Smooth muscle cell (in vitro differentiated cells): ENCODE results near the gene KTN1. TPM values are rescaled to one million over a fixed set of nuclear protein-coding genes. Genes with fewer than 3 reads are reported as not detected.

Source experiments
- DNase-seq: peaks from one replicate; lab custom pipeline; 2025; ENCODE audit not compliant: unreplicated experiment; lab: John Stamatoyannopoulos, UW
- H2AFZ ChIP-seq: fragments of 200-600 bp; sonication (generic); 2 replicates; pipeline ENCODE4 v1.6.0; 2016; ENCODE audit warnings: antibody characterized with exemption, low read depth, mild to moderate bottlenecking
- H3F3A ChIP-seq: fragments of 200-600 bp; sonication (generic); 2 replicates; pipeline ENCODE4 v1.6.0; 2017; ENCODE audit warnings: antibody characterized with exemption, low read depth
- H3K27ac ChIP-seq: fragments of 200-600 bp; sonication (generic); 2 replicates; pipeline ENCODE4 v1.5.1; 2016; ENCODE audit warnings: low read depth, mild to moderate bottlenecking
- H3K27me3 ChIP-seq: fragments of 200-600 bp; sonication (generic); 2 replicates; pipeline ENCODE4 v1.6.1; 2016; ENCODE audit warnings: low read depth, mild to moderate bottlenecking
- H3K36me3 ChIP-seq: fragments of 200-600 bp; sonication (generic); 2 replicates; pipeline ENCODE4 v1.5.1; 2016; ENCODE audit warnings: low read depth
- H3K4me1 ChIP-seq: fragments of 200-600 bp; sonication (generic); 2 replicates; pipeline ENCODE4 v1.5.1; 2016; ENCODE audit warnings: low read depth
- H3K4me2 ChIP-seq: fragments of 200-600 bp; sonication (generic); 2 replicates; pipeline ENCODE4 v1.6.0; 2016; ENCODE audit warnings: mild to moderate bottlenecking
- H3K4me3 ChIP-seq: fragments of 200-600 bp; sonication (generic); 2 replicates; pipeline ENCODE4 v1.5.1; 2016; ENCODE audit warnings: mild to moderate bottlenecking
- H3K79me2 ChIP-seq: fragments of 200-600 bp; sonication (generic); 2 replicates; pipeline ENCODE4 v1.6.0; 2016; ENCODE audit warnings: low read depth, mild to moderate bottlenecking
- H3K9ac ChIP-seq: fragments of 200-600 bp; sonication (generic); 2 replicates; pipeline ENCODE4 v1.6.0; 2016; ENCODE audit warnings: low read depth
- H3K9me3 ChIP-seq: fragments of 200-600 bp; sonication (generic); replicated peaks from 2 replicates; pipeline ENCODE4 v1.5.1; 2016; ENCODE audit warnings: low read depth
- H4K20me1 ChIP-seq: fragments of 200-600 bp; sonication (generic); 2 replicates; pipeline ENCODE4 v1.6.0; 2016; ENCODE audit warnings: low read depth
- CTCF ChIP-seq: fragments of 200-600 bp; sonication (generic); IDR thresholded peaks from 2 replicates; pipeline ENCODE4 v1.5.1; 2017; ENCODE audit warnings: borderline replicate concordance, mild to moderate bottlenecking, antibody characterized with exemption; ENCODE audit not compliant: insufficient read depth, poor library complexity, severe bottlenecking
- WGBS: methylation state at CpG from one replicate; pipeline ENCODE4 v1.1.7; 2016; ENCODE audit warnings: low lambda C conversion rate; 5-methylcytosine and 5-hydroxymethylcytosine counted together
- polyA plus RNA-seq: library from polyadenylated mRNA; unstranded; fragments of >200 nt; fragmentation: Nextera tagmentation; extraction: Ambion mirVana; gene quantifications from 2 replicates; pipeline ENCODE4 v1.2.1, GENCODE V29; 2016
- total RNA-seq: library from RNA; depleted of rRNA; stranded (reverse); fragments of >200 nt; gene quantifications from 2 replicates; pipeline ENCODE4 v1.2.3, GENCODE V29; 2014

The KTN1 gene
- total and polyA plus RNA-seq, 2 experiments from 2014 or later = 84.8 to 119 TPM

GRCh38 chr14:55620277-55620676, 40.3 kb downstream of the KTN1 start:
- H3K79me2 ChIP-seq = peaks cover 6% of the 10 kb centered on the region
- no peak overlapping the region for H3K27ac ChIP-seq
- H3F3A ChIP-seq = peaks cover 13% of the 10 kb centered on the region
- WGBS = 100% methylated on average over 1 of the region's 1 CpG
- peaks cover 26% of the 10 kb centered on the region for H3K36me3 ChIP-seq
- H2AFZ ChIP-seq = no peak overlapping the region
- H4K20me1 ChIP-seq = peaks cover 6% of the 10 kb centered on the region
- no peak for DNase-seq
- no peak overlapping the region for H3K4me2 ChIP-seq
- no peaks in the 10 kb centered on the region for H3K4me1 ChIP-seq
- no peaks in the 10 kb centered on the region for H3K27me3 ChIP-seq
- H3K9me3 ChIP-seq = no peaks in the 10 kb centered on the region
- H3K9ac ChIP-seq = no peak overlapping the region
- no peak for TF ChIP-seq CTCF
- H3K4me3 ChIP-seq = no peak overlapping the region

- Histone ChIP-seq H2AFZ (no peak overlapping the region), H3K36me3 (peaks cover 26% of the 10 kb centered on the region), H4K20me1 (peaks cover 4% of the 10 kb centered on the region), H3K4me2 (no peak overlapping the region), H3F3A (peaks cover 16% of the 10 kb centered on the region), H3K79me2 (peaks cover 7% of the 10 kb centered on the region), H3K9me3 (no peaks in the 10 kb centered on the region), H3K9ac (no peak overlapping the region), H3K4me1 (no peaks in the 10 kb centered on the region), H3K27ac (no peak overlapping the region), H3K4me3 (no peak overlapping the region), H3K27me3 (no peaks in the 10 kb centered on the region)
- WGBS = 98% methylated on average over 3 of the region's 3 CpGs
- no peak for DNase-seq
- no peak for TF ChIP-seq CTCF
These were observed 41.0 kb downstream of the KTN1 start for GRCh38 chr14:55620981-55621380.

GRCh38 chr14:55621391-55621790, 41.4 kb downstream of the KTN1 start:
- H3K4me1 ChIP-seq = no peaks in the 10 kb centered on the region
- no peak overlapping the region for H3K9ac ChIP-seq
- H3F3A ChIP-seq = peaks cover 16% of the 10 kb centered on the region
- H3K27ac ChIP-seq = no peak overlapping the region
- TF ChIP-seq CTCF = no peak
- no peak for DNase-seq
- peaks cover 7% of the 10 kb centered on the region for H3K79me2 ChIP-seq
- no peak overlapping the region for H3K4me3 ChIP-seq
- 98% methylated on average over 5 of the region's 5 CpGs for WGBS
- peaks cover 4% of the 10 kb centered on the region for H4K20me1 ChIP-seq
- peaks cover 24% of the 10 kb centered on the region for H3K36me3 ChIP-seq
- no peaks in the 10 kb centered on the region for H3K9me3 ChIP-seq
- H3K27me3 ChIP-seq = no peaks in the 10 kb centered on the region
- H2AFZ ChIP-seq = no peak overlapping the region
- no peak overlapping the region for H3K4me2 ChIP-seq

- Histone ChIP-seq H3K4me3 (no peak overlapping the region), H3K27ac (peak overlapping the region; percentile 68), H3F3A (peaks cover 16% of the 10 kb centered on the region), H3K79me2 (peaks cover 4% of the 10 kb centered on the region), H3K9ac (no peak overlapping the region), H4K20me1 (peaks cover 8% of the 10 kb centered on the region), H3K27me3 (no peaks in the 10 kb centered on the region), H3K36me3 (peaks cover 9% of the 10 kb centered on the region), H3K9me3 (no peaks in the 10 kb centered on the region), H3K4me2 (peak overlapping the region; percentile 58), H3K4me1 (no peaks in the 10 kb centered on the region), H2AFZ (no peak overlapping the region)
- TF ChIP-seq CTCF = no peak
- 29% methylated on average over 4 of the region's 4 CpGs for WGBS
- DNase-seq = no peak
These were observed 44.9 kb downstream of the KTN1 start for GRCh38 chr14:55624913-55625312.
